Measurements from ENCODE around the gene MED22. TPM values are rescaled to one million over a fixed set of nuclear protein-coding genes. Genes with fewer than 3 reads are reported as not detected.
A peak's percentile ranks its signal among the peaks of the same experiment; 100 is the strongest.

MED22 gene
- total RNA-seq, 4 donors from 2014 or later, result 12.3 to 31.1 (median 26.9) TPM

DNA sequence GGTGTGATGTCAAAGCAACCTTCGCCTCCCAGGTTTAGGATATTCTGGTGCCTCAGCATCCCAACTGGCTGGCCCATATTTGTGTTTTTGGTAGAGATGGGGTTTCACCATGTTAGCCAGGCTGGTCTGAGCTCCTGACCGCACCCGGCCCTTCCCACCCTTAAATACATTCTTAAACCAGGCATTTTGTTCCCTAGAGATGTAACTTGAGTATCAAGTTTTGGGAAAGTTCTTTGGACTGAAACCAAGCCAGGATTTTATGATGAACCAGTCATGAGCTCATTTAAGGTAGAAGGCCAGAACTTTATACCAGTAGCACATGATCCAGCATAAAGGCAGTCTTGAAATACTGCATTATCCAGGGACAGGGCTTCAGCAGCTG, 3.6 kb upstream of the MED22 start:
- 80 to 86% methylated on average over 3 of the region's 3 CpGs for WGBS, 2 donors
- TF ChIP-seq POLR2A (IDR thresholded peaks at IDR 0.05) (no peak), CTCF (IDR thresholded peaks at IDR 0.05) (no peak)
- no peak for DNase-seq (ENCODE audit: low spot score in 2 of 2)
- intact Hi-C loops (cut with DNase I; ENCODE audit: low total_unique reads), result no loop called here
- H3K4me3 ChIP-seq (ENCODE audit: low read depth, poor library complexity, severe bottlenecking), result no peak overlapping the region

DNA sequence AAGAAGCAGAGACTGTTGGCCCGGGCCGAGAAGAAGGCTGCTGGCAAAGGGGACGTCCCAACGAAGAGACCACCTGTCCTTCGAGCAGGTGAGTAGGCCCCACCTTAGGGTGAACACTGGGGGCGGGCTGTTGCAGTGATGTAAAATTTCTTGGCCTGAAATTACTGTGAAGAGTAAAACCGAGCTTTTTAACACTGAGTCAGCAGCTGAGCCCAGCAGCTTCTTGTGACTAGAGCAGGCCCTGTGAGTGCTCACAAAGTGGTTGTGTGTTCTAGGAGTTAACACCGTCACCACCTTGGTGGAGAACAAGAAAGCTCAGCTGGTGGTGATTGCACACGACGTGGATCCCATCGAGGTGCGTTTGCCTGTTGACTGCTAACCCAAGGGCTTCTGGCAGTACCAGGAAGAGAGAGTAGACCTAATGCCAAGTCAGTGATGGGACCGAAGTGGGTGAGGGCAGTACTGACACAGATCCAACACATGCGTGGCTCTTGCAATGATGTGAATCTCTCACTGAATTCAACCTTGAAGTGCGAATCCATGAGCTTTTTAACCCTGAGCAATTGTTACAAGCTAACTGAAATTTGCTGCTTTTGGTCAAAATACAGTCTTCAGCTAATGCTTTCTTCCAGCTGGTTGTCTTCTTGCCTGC, 2.2 kb upstream of the MED22 start:
- 73 to 76% methylated on average over 15 of the region's 15 CpGs for WGBS, 2 donors
- H3K4me3 ChIP-seq (ENCODE audit: low read depth, poor library complexity, severe bottlenecking), result no peak overlapping the region
- TF ChIP-seq POLR2A (IDR thresholded peaks at IDR 0.05), result no peak
- TF ChIP-seq CTCF (IDR thresholded peaks at IDR 0.05), result no peak

GRCh38 chr9:133348718-133349573, 1.0 kb upstream of the MED22 start:
- DNase-seq (ENCODE audit: low spot score in 2 of 2), result no peak
- intact Hi-C loops (cut with DNase I; ENCODE audit: low total_unique reads), result no loop called here
- TF ChIP-seq CTCF (IDR thresholded peaks at IDR 0.05), result no peak
- TF ChIP-seq POLR2A (IDR thresholded peaks at IDR 0.05), result no peak
- WGBS, 2 donors, result 15% methylated on average over 25 of the region's 25 CpGs
- peak overlapping the region; percentile 100 for H3K4me3 ChIP-seq (ENCODE audit: low read depth, poor library complexity, severe bottlenecking)

More for the DNA sequence above, 2.2 kb upstream of the MED22 start:
- DNase-seq (ENCODE audit: low spot score in 2 of 2), result no peak
- intact Hi-C loops (cut with DNase I; ENCODE audit: low total_unique reads), result no loop called here

GRCh38 chr9:133347515-133347984, 381 bp downstream of the MED22 start:
- peak overlapping the region; percentile 100 for H3K4me3 ChIP-seq (ENCODE audit: low read depth, poor library complexity, severe bottlenecking)
- DNase-seq (ENCODE audit: low spot score in 2 of 2), result peak in 1 of 2 donors; percentile 90
- TF ChIP-seq POLR2A (IDR thresholded peaks at IDR 0.05) (no peak), CTCF (IDR thresholded peaks at IDR 0.05) (no peak)
- 0% methylated on average over 30 to 35 of the region's 41 CpGs for whole genome bisulfite sequencing, 2 donors
- intact Hi-C loops (cut with DNase I; ENCODE audit: low total_unique reads), result no loop called here

DNA sequence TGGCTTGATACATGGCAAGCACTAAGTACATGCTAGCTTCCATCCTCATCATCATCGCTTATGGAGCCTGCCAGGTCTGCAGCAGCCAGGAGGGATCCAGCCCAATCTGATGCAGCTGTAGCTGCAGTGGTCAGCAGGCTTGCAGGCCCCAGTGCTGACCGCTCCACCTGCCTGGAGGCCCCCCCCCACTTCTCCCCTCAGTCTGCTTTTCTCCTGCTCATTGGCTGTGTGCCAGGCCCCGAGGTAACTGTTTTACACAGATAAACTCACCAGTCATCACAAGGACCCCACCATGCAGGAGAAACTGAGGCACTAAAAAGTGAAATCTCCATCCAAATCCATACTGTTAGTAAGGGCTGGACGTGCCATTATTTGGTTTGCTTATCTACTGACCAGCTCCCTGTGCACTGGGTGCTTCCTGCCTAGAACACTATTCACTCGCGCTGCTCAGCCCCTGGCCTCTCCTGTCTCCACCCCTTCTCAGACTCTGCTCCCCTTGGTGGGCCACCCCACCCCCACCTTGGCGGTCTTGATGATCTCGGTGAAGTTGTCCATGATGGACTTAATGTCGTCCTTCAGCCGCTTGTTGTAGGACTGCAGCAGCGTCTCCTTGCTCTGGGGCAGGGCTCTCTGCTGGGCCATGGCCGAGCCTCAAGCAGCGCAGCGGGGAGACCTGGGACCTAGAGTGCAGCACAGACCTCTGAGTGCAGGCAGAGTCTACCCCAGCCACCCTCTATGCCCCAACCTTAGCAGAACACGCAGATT, 1.7 kb downstream of the MED22 start:
- no peak overlapping the region for H3K4me3 ChIP-seq (ENCODE audit: low read depth, poor library complexity, severe bottlenecking)
- intact Hi-C loops (cut with DNase I; ENCODE audit: low total_unique reads), result no loop called here
- 65 to 73% methylated on average over 11 to 12 of the region's 15 CpGs for WGBS, 2 donors
- TF ChIP-seq CTCF (IDR thresholded peaks at IDR 0.05) (no peak), POLR2A (IDR thresholded peaks at IDR 0.05) (no peak)
- no peak for DNase-seq (ENCODE audit: low spot score in 2 of 2)

Measured in lower leg skin (tissue), 4 donors.